ENCODE results near the gene LYL1.
"Not testable (repeated sequence)": the region's sequence is repeated elsewhere in the genome, so short reads cannot be mapped to it uniquely, and the experiment has no call there.

The LYL1 gene
- long read RNA-seq, donor 1, partial matches to known transcripts = 0 of 2 reads
- long read RNA-seq, donor 1, other reads (novel, unspliced or antisense) = 0 of 2 reads
- long read RNA-seq, donor 2, partial matches to known transcripts = 0 of 2 reads
- long read RNA-seq, donor 2, other reads (novel, unspliced or antisense) = 0 of 2 reads
- long read RNA-seq, donor 3, partial matches to known transcripts = 0 of 3 reads
- long read RNA-seq, donor 3, other reads (novel, unspliced or antisense) = 0 of 3 reads
- long read RNA-seq, donor 4, partial matches to known transcripts = 0 of 1 reads
- long read RNA-seq, donor 4, other reads (novel, unspliced or antisense) = 0 of 1 reads
- long read RNA-seq, donor 5, transcript LYL1-201 (4 exons, 1,490 nt) = major isoform, 8 of 8 reads
- long read RNA-seq, donor 5, partial matches to known transcripts = 0 of 8 reads
- long read RNA-seq, donor 5, other reads (novel, unspliced or antisense) = 0 of 8 reads
- long read RNA-seq, donor 6, partial matches to known transcripts = 0 of 3 reads
- long read RNA-seq, donor 6, other reads (novel, unspliced or antisense) = 0 of 3 reads
- long read RNA-seq, donor 7 = 0 reads
- long read RNA-seq, donor 8, partial matches to known transcripts = 0 of 2 reads
- long read RNA-seq, donor 8, other reads (novel, unspliced or antisense) = 0 of 2 reads

DNA sequence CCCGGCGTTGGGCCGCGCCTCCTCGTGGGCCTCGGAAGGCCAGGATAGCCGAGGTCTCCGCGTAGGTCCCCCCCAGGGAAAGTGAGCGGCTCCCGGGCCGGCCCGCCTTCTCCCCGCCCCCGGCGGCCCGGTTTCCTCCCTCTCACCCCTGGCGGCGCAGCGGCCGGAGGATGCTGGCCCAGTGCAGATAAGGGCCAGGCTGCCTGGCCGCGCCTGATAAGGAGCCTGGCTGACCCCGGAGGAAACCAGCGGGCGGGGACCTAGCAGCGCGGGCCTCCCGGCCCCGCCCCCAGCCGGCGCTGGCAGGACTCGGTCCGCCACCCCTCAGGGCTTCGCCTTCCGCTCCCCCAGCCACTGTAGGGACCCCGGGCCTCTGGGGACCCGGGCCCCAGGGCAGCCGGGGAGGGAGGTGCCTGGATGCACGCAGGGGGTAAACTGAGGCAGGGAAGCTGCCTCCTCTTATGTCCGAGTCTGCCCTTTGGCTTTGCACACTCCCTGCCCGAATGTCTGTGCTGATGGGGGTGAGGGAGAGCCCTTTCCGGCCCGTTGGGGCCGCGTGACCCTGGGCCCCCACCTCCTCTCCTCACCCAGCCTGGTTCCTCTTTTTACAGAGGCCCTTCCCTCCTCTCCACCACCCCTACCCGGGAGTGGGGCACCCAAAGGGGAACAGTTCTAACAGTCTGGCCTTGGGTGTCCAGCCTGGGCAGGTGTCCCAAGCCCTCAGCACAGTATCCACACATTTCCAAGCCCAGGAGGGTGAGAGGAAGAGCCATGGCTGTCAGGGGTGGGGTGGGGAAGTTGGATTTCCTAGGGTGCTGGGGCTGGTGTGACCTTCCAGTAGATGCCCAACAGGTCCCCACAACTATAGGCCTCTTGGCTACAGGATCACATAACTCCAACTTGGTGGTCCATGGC is at the start of gene LYL1:
Gene LYL1, minus strand, starts transcription at position 193 of the 915 bp plus-strand sequence. CDS start 1,687 bp downstream, outside the sequence.
- DNase-seq = peak; percentile 63

GRCh38 chr19:13151605-13152355 is 49.1 kb upstream of the LYL1 start:
- DNase-seq = peak; percentile 86

GRCh38 chr19:13150931-13151604 is 48.4 kb upstream of the LYL1 start:
- DNase-seq = peak; percentile 61

DNA sequence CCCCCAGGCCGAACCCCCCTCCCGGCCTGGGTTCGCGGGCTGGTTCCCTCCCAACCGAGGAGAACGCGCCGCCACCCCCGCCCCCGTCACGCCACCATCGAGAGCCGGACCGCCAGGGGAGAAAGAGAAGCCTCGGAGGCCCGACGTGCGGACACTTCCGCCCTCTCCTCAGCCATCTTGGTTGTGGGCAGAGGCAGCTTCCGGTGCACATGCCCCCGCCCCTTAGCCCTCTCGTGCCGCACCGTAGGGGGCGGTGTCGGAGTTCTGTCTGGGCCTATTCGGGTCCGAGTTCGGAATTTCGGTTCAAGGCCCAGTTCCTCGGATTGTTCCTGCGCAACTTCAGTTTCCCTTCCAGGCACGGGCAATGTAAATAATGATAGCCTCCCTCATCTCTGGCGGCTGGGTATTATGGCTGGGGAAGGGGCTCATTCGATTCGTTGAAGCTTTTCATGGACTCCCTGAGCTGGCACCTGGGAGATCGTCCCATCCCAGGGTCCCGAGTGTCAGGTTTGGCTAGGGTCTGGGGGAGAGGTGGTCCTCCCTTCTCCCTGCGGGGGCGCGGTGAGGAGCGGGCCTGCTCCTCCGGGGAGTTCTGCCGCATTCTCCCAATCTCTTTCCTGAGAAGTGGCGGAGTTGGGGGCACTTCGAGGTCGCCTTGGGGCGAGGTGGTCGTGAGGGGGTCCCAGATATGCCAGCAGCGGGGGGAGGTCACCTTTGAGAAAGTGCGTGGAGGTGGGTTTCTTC is 47.7 kb upstream of the LYL1 start, which contains the start of the genes IER2 and STX10:
Gene IER2, plus strand, starts transcription at position 225 of the 744 bp plus-strand sequence. CDS start 2,776 bp downstream, outside the sequence.
Gene STX10, minus strand, starts transcription at position 189 of the 744 bp plus-strand sequence. CDS start 202 bp downstream, outside the sequence.
- DNase-seq = peak; percentile 84

GRCh38 chr19:13149628-13150186 is 47.0 kb upstream of the LYL1 start:
- DNase-seq = peak; percentile 90

GRCh38 chr19:13149173-13149627 is 46.5 kb upstream of the LYL1 start:
- not testable (repeated sequence) for DNase-seq

DNA sequence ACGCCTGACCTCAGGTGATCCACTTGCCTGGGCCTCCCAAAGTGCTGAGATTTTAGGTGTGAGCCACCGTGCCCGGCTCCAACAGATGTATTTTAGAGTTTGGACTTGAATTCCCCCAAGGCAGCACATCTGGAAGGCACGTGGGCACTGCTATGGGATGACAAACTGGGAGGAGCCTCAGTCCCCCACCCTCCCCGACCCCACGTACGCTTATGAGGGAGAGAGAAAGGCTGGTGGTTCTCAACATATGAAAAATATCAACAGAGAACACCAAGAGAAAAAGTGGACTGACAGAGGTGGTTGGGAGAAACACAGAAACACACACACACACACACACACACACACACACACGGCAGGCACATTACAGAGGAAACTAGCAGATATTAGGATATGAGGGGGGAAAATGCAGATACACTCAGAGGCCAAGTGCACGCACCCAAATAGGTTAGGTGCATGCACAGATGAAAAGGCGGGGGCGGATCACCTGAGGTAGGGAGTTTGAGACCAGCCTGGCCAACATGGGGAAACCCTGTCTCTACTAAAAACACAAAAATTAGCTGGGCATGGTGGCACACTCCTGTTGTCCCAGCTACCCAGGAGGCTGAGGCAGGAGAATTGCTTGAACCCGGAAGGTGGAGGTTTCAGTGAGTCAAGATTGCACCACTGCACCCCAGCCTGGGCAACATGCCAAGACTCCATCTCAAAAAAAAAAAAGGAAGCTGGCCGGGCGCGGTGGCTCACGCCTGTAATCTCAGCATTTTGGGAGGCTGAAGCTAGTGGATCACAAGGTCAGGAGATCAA is 44.3 kb upstream of the LYL1 start:
- DNase-seq = no peak

DNA sequence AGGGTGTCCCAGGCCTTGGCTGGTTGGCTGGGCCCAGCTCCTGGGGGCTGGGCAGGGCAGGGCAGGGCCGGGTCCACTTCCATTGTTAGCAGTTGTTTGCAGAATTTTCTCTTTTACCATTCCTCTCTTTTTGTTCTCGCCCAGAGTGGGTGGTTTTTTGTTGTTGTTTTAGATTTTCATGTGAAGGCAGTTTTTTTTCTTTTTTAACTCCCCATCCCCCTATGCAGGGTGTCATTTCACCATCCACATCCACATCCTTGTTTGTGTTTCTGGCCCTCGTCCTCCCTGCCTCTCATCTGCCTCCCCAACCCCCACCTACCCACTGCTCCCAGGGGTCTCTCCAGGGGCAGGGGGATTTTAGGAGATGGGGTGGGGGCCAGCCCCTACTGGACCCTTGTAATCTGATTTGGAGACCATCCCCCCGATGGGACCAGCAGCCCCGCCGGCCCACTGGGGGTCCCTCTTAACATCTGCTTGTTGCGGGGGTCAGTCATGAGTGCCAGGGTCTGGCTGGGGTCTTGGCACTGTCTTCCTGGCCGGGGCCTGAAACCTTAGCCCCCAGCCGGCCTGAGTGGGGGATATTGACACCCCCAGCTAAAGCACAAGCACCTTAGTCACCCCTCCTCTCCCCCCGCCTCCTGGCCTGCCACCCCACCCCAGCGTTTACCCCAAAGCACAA is 37.1 kb upstream of the LYL1 start:
- no peak for DNase-seq

DNA sequence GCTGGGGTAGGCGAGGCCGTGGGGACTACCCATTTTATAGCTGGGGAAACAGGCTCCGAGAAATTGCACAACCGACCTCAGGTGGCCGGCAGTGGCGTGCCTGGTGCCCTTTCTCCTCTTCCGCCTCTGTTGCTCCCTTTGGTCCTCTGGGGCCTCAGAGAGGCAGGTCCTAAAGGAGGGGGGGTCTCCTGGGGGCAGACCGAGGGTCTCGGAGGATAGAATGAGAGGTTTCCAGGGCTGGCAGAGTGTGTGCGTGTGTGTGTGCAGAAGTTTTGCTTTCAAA is 36.2 kb upstream of the LYL1 start:
- no peak for DNase-seq

- DNase-seq = no peak
These were observed 35.7 kb upstream of the LYL1 start for GRCh38 chr19:13138171-13138915.

- DNase-seq = no peak
These were observed 34.7 kb upstream of the LYL1 start for GRCh38 chr19:13137290-13137794.

GRCh38 chr19:13135068-13136062 is 32.7 kb upstream of the LYL1 start:
- no peak for DNase-seq

- no peak for DNase-seq
These were observed 32.0 kb upstream of the LYL1 start for GRCh38 chr19:13134626-13135025.

GRCh38 chr19:13133241-13133870 is 30.7 kb upstream of the LYL1 start:
- no peak for DNase-seq

DNA sequence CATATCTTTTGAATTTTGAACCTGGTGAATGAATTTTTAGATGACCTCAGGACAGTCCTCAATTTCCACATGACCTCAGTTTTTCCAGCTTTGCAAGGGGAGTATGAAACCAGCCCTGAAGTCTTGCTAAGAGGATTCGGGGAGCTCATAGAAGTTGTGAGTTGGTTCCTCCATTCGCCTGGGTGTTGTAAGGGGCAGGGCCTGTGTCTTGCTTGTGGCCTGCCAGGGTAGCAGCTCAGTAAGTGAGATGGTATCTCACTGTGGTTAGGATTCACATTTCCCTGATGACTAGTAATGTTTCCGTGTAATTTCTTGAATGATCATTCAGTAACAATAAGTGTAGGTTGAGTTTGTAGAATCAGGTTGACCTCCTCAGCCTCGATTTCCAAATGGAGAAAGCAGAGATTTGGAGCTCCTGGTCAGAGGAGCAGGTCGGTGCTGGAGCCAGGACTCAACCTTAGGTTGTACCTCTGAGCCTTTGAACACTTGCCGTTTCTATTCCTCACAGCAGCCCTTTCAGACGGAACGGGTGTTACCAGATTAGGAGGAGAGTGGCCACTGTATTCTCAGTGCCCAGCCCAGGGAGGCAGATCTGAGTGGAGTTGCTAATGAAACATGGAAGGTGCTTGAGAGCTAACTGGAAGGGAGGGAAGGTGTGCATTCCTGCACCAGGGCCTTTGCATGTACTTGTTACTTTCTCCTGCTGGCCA is 30.0 kb upstream of the LYL1 start:
- no peak for DNase-seq
